HCT116 (cell line): ENCODE measurements around the gene FGG. TPM values are rescaled to one million over a fixed set of nuclear protein-coding genes. Genes with fewer than 3 reads are reported as not detected.

ENCODE experiments used
- ATAC-seq: fragments of 200-7000 bp; cut with Tn5 transposase; 2 replicates; pipeline ENCODE4 v1.9.1; 2020; ENCODE audit warnings: mild to moderate bottlenecking, moderate library complexity
- BruUV-seq: library from RNA; stranded (reverse); fragments of 400-500 nt; replicated peaks from 2 replicates; lab custom pipeline; 2021; lab: Mats Ljungman, UMichigan
- CTCF ChIA-PET: fragments of 300-600 bp; sonication (Branson Sonifier 250); formaldehyde crosslinking; loops from one replicate; lab custom pipeline; 2021; ENCODE audit warnings: antibody characterized with exemption; lab: Charles Lee
- POLR2A ChIA-PET: fragments of 300-600, 350-600 bp; sonication (Branson Sonifier 250); formaldehyde crosslinking; loops from one replicate; lab custom pipeline; 2021; ENCODE audit warnings: antibody characterized with exemption; lab: Charles Lee
- RAD21 ChIA-PET, 2 experiments: fragments of 300-600 bp; sonication (Branson Sonifier 250); formaldehyde crosslinking; loops; one replicate each; lab custom pipeline; 2023; ENCODE audit warnings: low total read pairs in 2 of 2; ENCODE audit not compliant: uncharacterized antibody in 2 of 2, unreplicated experiment in 2 of 2, low non-redundant PET in 1 of 2; lab: Charles Lee
- DNase-seq: peaks from one replicate; pipeline ENCODE4 v3.0.0-alpha.2; 2010; ENCODE audit warnings: low read depth, low spot score
- H2AFZ ChIP-seq: fragments of 200-600 bp; shearing (Covaris generic), sonication (generic); 2 replicates; pipeline ENCODE4 v1.6.1; 2017; ENCODE audit warnings: low read depth, mixed run types, mixed read lengths, antibody characterized with exemption, low read length; ENCODE audit not compliant: poor library complexity, severe bottlenecking
- H3K27ac ChIP-seq: 2 replicates; pipeline ENCODE4 v1.5.1; 2012; ENCODE audit warnings: low read depth, low read length
- H3K27me3 ChIP-seq: fragments of 200-600 bp; sonication (generic); 2 replicates; pipeline ENCODE4 v1.6.1; 2016; ENCODE audit warnings: mixed run types, low read length, mixed read lengths; ENCODE audit not compliant: insufficient read depth
- H3K36me3 ChIP-seq, 2 experiments: fragments of 200-500 bp in 1 of 2; fragments of 200-600 bp in 1 of 2; sonication (Bioruptor generic) in 1 of 2; sonication (generic) in 1 of 2; 2 replicates each; pipeline versions ENCODE4 v1.5.1 to v1.6.1; 2014 to 2016; ENCODE audit warnings: low read length in 2 of 2, inconsistent platforms in 1 of 2, mixed read lengths in 1 of 2, mixed run types in 1 of 2; ENCODE audit not compliant: insufficient read depth in 2 of 2, control insufficient read depth in 1 of 2
- H3K4me1 ChIP-seq, 2 experiments: fragments of 200-600 bp in 1 of 2; sonication (generic) in 1 of 2; 2 replicates each; pipeline versions ENCODE4 v1.5.1 to v1.6.1; 2012 to 2017; ENCODE audit warnings: low read length in 2 of 2, inconsistent platforms in 1 of 2, mild to moderate bottlenecking in 1 of 2, mixed read lengths in 1 of 2, mixed run types in 1 of 2, moderate library complexity in 1 of 2; ENCODE audit not compliant: insufficient read depth in 2 of 2, control insufficient read depth in 1 of 2
- H3K4me2 ChIP-seq: fragments of 200-600 bp; sonication (generic); 2 replicates; pipeline ENCODE4 v1.6.1; 2017; ENCODE audit warnings: mixed run types, low read length, mixed read lengths
- H3K4me3 ChIP-seq, 2 experiments: fragments of 200-600 bp in 1 of 2; sonication (generic) in 1 of 2; replicated peaks in 1 of 2; 2 replicates each; pipeline ENCODE4 v1.5.1; 2011 to 2016; ENCODE audit warnings: low read length in 2 of 2, control low read depth in 1 of 2, low read depth in 1 of 2, mild to moderate bottlenecking in 1 of 2, mixed read lengths in 1 of 2, mixed run types in 1 of 2
- H3K79me2 ChIP-seq: fragments of 200-600 bp; sonication (generic); 2 replicates; pipeline ENCODE4 v1.6.1; 2017; ENCODE audit warnings: mild to moderate bottlenecking, mixed run types, low read length, moderate library complexity, mixed read lengths; ENCODE audit not compliant: insufficient read depth
- H3K9ac ChIP-seq: fragments of 200-600 bp; sonication (generic); 2 replicates; pipeline ENCODE4 v1.6.1; 2016; ENCODE audit warnings: low read length, mixed read lengths
- H3K9me2 ChIP-seq: fragments of 200-600 bp; sonication (generic), shearing (Covaris generic); 2 replicates; pipeline ENCODE4 v1.6.1; 2017; ENCODE audit warnings: mixed run types, mild to moderate bottlenecking, moderate library complexity; ENCODE audit not compliant: insufficient read depth
- H3K9me3 ChIP-seq, 2 experiments: fragments of 200-500 bp in 1 of 2; fragments of 200-600 bp in 1 of 2; sonication (Bioruptor generic) in 1 of 2; sonication (generic) in 1 of 2; 2 replicates each; pipeline ENCODE4 v1.6.1; 2014 to 2017; ENCODE audit warnings: low read length in 2 of 2, mixed read lengths in 2 of 2, inconsistent platforms in 1 of 2, low read depth in 1 of 2, mild to moderate bottlenecking in 1 of 2, mixed run types in 1 of 2, moderate library complexity in 1 of 2; ENCODE audit not compliant: control insufficient read depth in 1 of 2, insufficient read depth in 1 of 2
- H4K20me1 ChIP-seq: fragments of 200-600 bp; sonication (generic), shearing (Covaris generic); 2 replicates; pipeline ENCODE4 v1.6.1; 2017; ENCODE audit warnings: mixed run types, mild to moderate bottlenecking, moderate library complexity; ENCODE audit not compliant: insufficient read depth
- CBX3 ChIP-seq: IDR thresholded peaks from 2 replicates; pipeline ENCODE4 v1.6.1; 2012; ENCODE audit warnings: low read depth
- ELF1 ChIP-seq: IDR thresholded peaks from 2 replicates; pipeline ENCODE4 v1.6.1; 2012; ENCODE audit warnings: low read depth, borderline replicate concordance
- EZH2phosphoT487 ChIP-seq: fragments of 200-600 bp; IDR thresholded peaks from 2 replicates; pipeline ENCODE4 v1.6.1; 2018; ENCODE audit warnings: antibody characterized with exemption, borderline replicate concordance
- JUND ChIP-seq: IDR thresholded peaks from 2 replicates; pipeline ENCODE4 v1.6.1; 2012
- POLR2A ChIP-seq: IDR thresholded peaks from 2 replicates; pipeline ENCODE4 v1.7.0; 2011; ENCODE audit warnings: borderline replicate concordance; ENCODE audit not compliant: insufficient read depth, insufficient read length; ENCODE audit errors: extremely low read depth
- RAD21 ChIP-seq: IDR thresholded peaks from 2 replicates; pipeline ENCODE4 v1.6.1; 2012; ENCODE audit warnings: low read depth, mild to moderate bottlenecking
- REST ChIP-seq: IDR thresholded peaks from 2 replicates; pipeline ENCODE4 v1.6.1; 2012; ENCODE audit warnings: low read depth
- SIN3A ChIP-seq: IDR thresholded peaks from 2 replicates; pipeline ENCODE4 v1.6.1; 2012; ENCODE audit warnings: low read depth
- SRF ChIP-seq: IDR thresholded peaks from 2 replicates; pipeline ENCODE4 v1.6.1; 2012; ENCODE audit warnings: low read depth
- YY1 ChIP-seq: IDR thresholded peaks from 2 replicates; pipeline ENCODE4 v1.6.1; 2011; ENCODE audit warnings: low read length, low read depth, moderate library complexity, mild to moderate bottlenecking; ENCODE audit not compliant: insufficient replicate concordance; ENCODE audit errors: extremely low read depth
- ZBTB33 ChIP-seq: IDR thresholded peaks from 2 replicates; pipeline ENCODE4 v1.6.1; 2011; ENCODE audit warnings: mild to moderate bottlenecking, low read length, moderate library complexity; ENCODE audit not compliant: insufficient replicate concordance; ENCODE audit errors: extremely low read depth
- ZFX ChIP-seq: fragments of 450-650 bp; IDR thresholded peaks from 2 replicates; pipeline ENCODE4 v1.6.1; 2017
- ZNF274 ChIP-seq: fragments of 200-500 bp; sonication (Bioruptor generic); IDR thresholded peaks from 2 replicates; pipeline ENCODE4 v1.6.1; 2014; ENCODE audit warnings: mild to moderate bottlenecking, low read depth, low read length, inconsistent platforms
- intact Hi-C: fragments of 100-400 bp; cut with micrococcal nuclease; formaldehyde crosslinking; loops from 2 replicates; pipeline ENCODE4 v1.10.0; 2022
- total RNA-seq: library from RNA; stranded (reverse); gene quantifications from one replicate; pipeline ENCODE4 v1.2.1, GENCODE V29; 2021; ENCODE audit not compliant: unreplicated experiment

The FGG gene
- total RNA-seq, 1 experiment from 2014 or later: 2.7 TPM

- no peaks in the 10 kb centered on the region for H3K9me2 ChIP-seq
- H3K79me2 ChIP-seq: no peaks in the 10 kb centered on the region
- no peak overlapping the region for H2AFZ ChIP-seq
- CTCF ChIA-PET: no interaction called here
- no peaks in the 10 kb centered on the region for H3K36me3 ChIP-seq
- TF ChIP-seq CBX3: no peak
- TF ChIP-seq YY1: no peak
- no peak for TF ChIP-seq ELF1
- no peak for TF ChIP-seq ZBTB33
- no peak for TF ChIP-seq ZFX
- no peak for TF ChIP-seq ZNF274
- TF ChIP-seq RAD21: no peak
- no peak for TF ChIP-seq JUND
- TF ChIP-seq SIN3A: no peak
- no peak for TF ChIP-seq POLR2A
- no peak for TF ChIP-seq EZH2phosphoT487
- no peak for TF ChIP-seq REST
- no peak for TF ChIP-seq SRF
- RAD21 ChIA-PET: no interaction called here
- no peaks in the 10 kb centered on the region for H3K4me1 ChIP-seq
- no peak for ATAC-seq
- no peak for DNase-seq
- no peaks in the 10 kb centered on the region for H4K20me1 ChIP-seq
- H3K4me3 ChIP-seq: no peak overlapping the region
- no peaks in the 10 kb centered on the region for H3K27me3 ChIP-seq
- intact Hi-C loops: no loop called here
- H3K27ac ChIP-seq: no peak overlapping the region
- POLR2A ChIA-PET: no interaction called here
- BruUV-seq: no TSS peak
- H3K9ac ChIP-seq: no peak overlapping the region
- H3K4me2 ChIP-seq: no peak overlapping the region
- H3K9me3 ChIP-seq: no peaks in the 10 kb centered on the region
These were observed 42.9 kb downstream of the FGG start for GRCh38 chr4:154569584-154569983.
